ENCODE measurements around the gene EFEMP2. TPM values are rescaled to one million over a fixed set of nuclear protein-coding genes. Genes with fewer than 3 reads are reported as not detected.
"Not testable (repeated sequence)": the region's sequence is repeated elsewhere in the genome, so short reads cannot be mapped to it uniquely, and the experiment has no call there.

EFEMP2 gene
- total RNA-seq, 1 donor from 2014 or later = 97.3 TPM

- Mint-ChIP-seq H3K36me3 (ENCODE audit: low read depth, unreplicated experiment) (peaks cover 32% of the 10 kb centered on the region), H3K4me3 (ENCODE audit: unreplicated experiment) (no peak overlapping the region), H3K9me3 (ENCODE audit: unreplicated experiment) (no peaks in the 10 kb centered on the region), H3K27ac (ENCODE audit: unreplicated experiment) (no peak overlapping the region), H3K4me1 (ENCODE audit: low read depth, unreplicated experiment) (peaks cover 33% of the 10 kb centered on the region), H3K27me3 (ENCODE audit: low read depth, unreplicated experiment) (peaks cover 4% of the 10 kb centered on the region)
- Histone ChIP-seq H3K27ac (ENCODE audit: low read depth, low read length) (no peak overlapping the region), H3K4me2 (ENCODE audit: low read length) (no peak overlapping the region), H3K9me3 (ENCODE audit: insufficient read depth, low read depth, low read length) (no peaks in the 10 kb centered on the region), H3K9ac (ENCODE audit: low read length) (no peak overlapping the region), H4K20me1 (ENCODE audit: insufficient read depth, low read length) (peaks cover 50% of the 10 kb centered on the region), H3K4me1 (ENCODE audit: insufficient read depth, low read length) (peaks cover 2% of the 10 kb centered on the region), H3K79me2 (ENCODE audit: insufficient read depth, low read length) (peaks cover 25% of the 10 kb centered on the region), H3K27me3 (ENCODE audit: insufficient read depth, low read length) (no peaks in the 10 kb centered on the region), H2AFZ (ENCODE audit: low read depth, low read length) (no peak overlapping the region), H3K4me3 (ENCODE audit: insufficient read depth, low read depth, low read length) (no peak overlapping the region), H3K36me3 (ENCODE audit: insufficient read depth, low read length) (peaks cover 24% of the 10 kb centered on the region)
- FAIRE-seq (no peak), DNase-seq (ENCODE audit: low read depth) (no peak)
- TF ChIP-seq CTCF (IDR thresholded peaks at IDR 0.05; ENCODE audit: insufficient read depth, low read depth, low read length) (no peak), EZH2 (IDR thresholded peaks at IDR 0.05; ENCODE audit: insufficient read depth, low read length) (no peak)
These were observed 22.1 kb downstream of the EFEMP2 start for GRCh38 chr11:65850217-65851082.

- no peak for FAIRE-seq
- peaks cover 43% of the 10 kb centered on the region for H4K20me1 ChIP-seq (ENCODE audit: insufficient read depth, low read length)
- Mint-ChIP-seq H3K36me3 (ENCODE audit: low read depth, unreplicated experiment) (peaks cover 30% of the 10 kb centered on the region), H3K27ac (ENCODE audit: unreplicated experiment) (no peak overlapping the region), H3K4me3 (ENCODE audit: unreplicated experiment) (no peak overlapping the region), H3K4me1 (ENCODE audit: low read depth, unreplicated experiment) (peaks cover 29% of the 10 kb centered on the region), H3K27me3 (ENCODE audit: low read depth, unreplicated experiment) (peaks cover 4% of the 10 kb centered on the region), H3K9me3 (ENCODE audit: unreplicated experiment) (no peaks in the 10 kb centered on the region)
- H3K4me3 ChIP-seq (ENCODE audit: insufficient read depth, low read depth, low read length) = no peak overlapping the region
- no peaks in the 10 kb centered on the region for H3K9me3 ChIP-seq (ENCODE audit: insufficient read depth, low read depth, low read length)
- no peak for DNase-seq (ENCODE audit: low read depth)
- peaks cover 22% of the 10 kb centered on the region for H3K36me3 ChIP-seq (ENCODE audit: insufficient read depth, low read length)
- TF ChIP-seq CTCF (IDR thresholded peaks at IDR 0.05; ENCODE audit: insufficient read depth, low read depth, low read length) (no peak), EZH2 (IDR thresholded peaks at IDR 0.05; ENCODE audit: insufficient read depth, low read length) (no peak)
- no peak overlapping the region for H3K4me2 ChIP-seq (ENCODE audit: low read length)
- H3K4me1 ChIP-seq (ENCODE audit: insufficient read depth, low read length) = no peaks in the 10 kb centered on the region
- no peak overlapping the region for H2AFZ ChIP-seq (ENCODE audit: low read depth, low read length)
- no peak overlapping the region for H3K9ac ChIP-seq (ENCODE audit: low read length)
- H3K27me3 ChIP-seq (ENCODE audit: insufficient read depth, low read length) = no peaks in the 10 kb centered on the region
- H3K27ac ChIP-seq (ENCODE audit: low read depth, low read length) = no peak overlapping the region
- H3K79me2 ChIP-seq (ENCODE audit: insufficient read depth, low read length) = peaks cover 19% of the 10 kb centered on the region
These were observed 22.8 kb downstream of the EFEMP2 start for GRCh38 chr11:65849771-65850216.

GRCh38 chr11:65849366-65849765, 23.2 kb downstream of the EFEMP2 start:
- Histone ChIP-seq H3K36me3 (ENCODE audit: insufficient read depth, low read length) (peaks cover 18% of the 10 kb centered on the region), H4K20me1 (ENCODE audit: insufficient read depth, low read length) (peaks cover 39% of the 10 kb centered on the region), H3K4me3 (ENCODE audit: insufficient read depth, low read depth, low read length) (no peak overlapping the region), H3K9me3 (ENCODE audit: insufficient read depth, low read depth, low read length) (no peaks in the 10 kb centered on the region), H3K4me1 (ENCODE audit: insufficient read depth, low read length) (no peaks in the 10 kb centered on the region), H2AFZ (ENCODE audit: low read depth, low read length) (no peak overlapping the region), H3K27me3 (ENCODE audit: insufficient read depth, low read length) (no peaks in the 10 kb centered on the region), H3K27ac (ENCODE audit: low read depth, low read length) (no peak overlapping the region), H3K9ac (ENCODE audit: low read length) (no peak overlapping the region), H3K4me2 (ENCODE audit: low read length) (no peak overlapping the region), H3K79me2 (ENCODE audit: insufficient read depth, low read length) (peaks cover 15% of the 10 kb centered on the region)
- Mint-ChIP-seq H3K4me3 (ENCODE audit: unreplicated experiment) (no peak overlapping the region), H3K9me3 (ENCODE audit: unreplicated experiment) (no peaks in the 10 kb centered on the region), H3K36me3 (ENCODE audit: low read depth, unreplicated experiment) (peaks cover 26% of the 10 kb centered on the region), H3K27me3 (ENCODE audit: low read depth, unreplicated experiment) (peaks cover 4% of the 10 kb centered on the region), H3K4me1 (ENCODE audit: low read depth, unreplicated experiment) (peaks cover 25% of the 10 kb centered on the region), H3K27ac (ENCODE audit: unreplicated experiment) (no peak overlapping the region)
- FAIRE-seq = no peak
- DNase-seq (ENCODE audit: low read depth) = no peak
- TF ChIP-seq CTCF (IDR thresholded peaks at IDR 0.05; ENCODE audit: insufficient read depth, low read depth, low read length) (no peak), EZH2 (IDR thresholded peaks at IDR 0.05; ENCODE audit: insufficient read depth, low read length) (no peak)

- FAIRE-seq; H3K4me2 ChIP-seq (ENCODE audit: low read length); H3K27me3 Mint-ChIP-seq (ENCODE audit: low read depth, unreplicated experiment); H3K27me3 ChIP-seq (ENCODE audit: insufficient read depth, low read length); H3K9me3 ChIP-seq (ENCODE audit: insufficient read depth, low read depth, low read length); H2AFZ ChIP-seq (ENCODE audit: low read depth, low read length); H3K9me3 Mint-ChIP-seq (ENCODE audit: unreplicated experiment); H3K27ac Mint-ChIP-seq (ENCODE audit: unreplicated experiment); H3K27ac ChIP-seq (ENCODE audit: low read depth, low read length); H3K79me2 ChIP-seq (ENCODE audit: insufficient read depth, low read length); H3K4me1 ChIP-seq (ENCODE audit: insufficient read depth, low read length); H3K4me3 ChIP-seq (ENCODE audit: insufficient read depth, low read depth, low read length); H3K4me3 Mint-ChIP-seq (ENCODE audit: unreplicated experiment); H3K9ac ChIP-seq (ENCODE audit: low read length); DNase-seq (ENCODE audit: low read depth): not testable (repeated sequence)
- H3K4me1 Mint-ChIP-seq (ENCODE audit: low read depth, unreplicated experiment) = peaks cover 18% of the 10 kb centered on the region
- Histone ChIP-seq H4K20me1 (ENCODE audit: insufficient read depth, low read length) (peaks cover 32% of the 10 kb centered on the region), H3K36me3 (ENCODE audit: insufficient read depth, low read length) (peaks cover 11% of the 10 kb centered on the region)
- H3K36me3 Mint-ChIP-seq (ENCODE audit: low read depth, unreplicated experiment) = peaks cover 20% of the 10 kb centered on the region
These were observed 23.9 kb downstream of the EFEMP2 start for GRCh38 chr11:65848693-65849092.
